ENCODE data around the gene RCC1. TPM values are rescaled to one million over a fixed set of nuclear protein-coding genes. Genes with fewer than 3 reads are reported as not detected.
"Not testable (repeated sequence)": the region's sequence is repeated elsewhere in the genome, so short reads cannot be mapped to it uniquely, and the experiment has no call there.

The RCC1 gene
- total RNA-seq, 4 donors from 2014 or later = 3.8 to 37.6 (median 13.8) TPM

DNA sequence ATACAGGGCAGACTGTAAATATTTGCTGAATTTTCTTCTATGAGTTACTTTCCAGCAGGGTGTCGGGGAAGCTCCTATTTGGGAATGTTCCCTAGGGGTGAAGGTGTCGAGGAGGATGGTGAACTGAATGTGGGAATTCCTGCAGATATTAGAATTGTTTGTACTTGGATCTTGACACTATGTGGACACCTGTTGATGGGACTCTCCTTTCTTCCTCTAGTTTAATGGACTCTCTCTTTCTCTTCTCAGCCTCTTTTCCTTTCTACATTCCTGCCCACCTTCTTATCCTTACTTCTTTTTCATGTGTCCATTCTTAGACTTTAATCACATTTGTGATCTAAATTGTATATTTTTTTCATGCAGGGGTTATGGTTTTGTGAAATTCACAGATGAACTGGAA lies 61.1 kb downstream of the RCC1 start:
- H3K27me3 ChIP-seq = no peaks in the 10 kb centered on the region
- H3K27ac ChIP-seq = no peak overlapping the region
- no peak for TF ChIP-seq POLR2A (IDR thresholded peaks at IDR 0.05)
- TF ChIP-seq CTCF (IDR thresholded peaks at IDR 0.05) = no peak
- no peaks in the 10 kb centered on the region for H3K9me3 ChIP-seq
- no peak overlapping the region for H3K4me3 ChIP-seq
- H3K4me1 ChIP-seq = no peaks in the 10 kb centered on the region
- no peaks in the 10 kb centered on the region for H3K36me3 ChIP-seq
- intact Hi-C loops (cut with DNase I; ENCODE audit: low total_unique reads) = no loop called here
- no peak for DNase-seq

DNA sequence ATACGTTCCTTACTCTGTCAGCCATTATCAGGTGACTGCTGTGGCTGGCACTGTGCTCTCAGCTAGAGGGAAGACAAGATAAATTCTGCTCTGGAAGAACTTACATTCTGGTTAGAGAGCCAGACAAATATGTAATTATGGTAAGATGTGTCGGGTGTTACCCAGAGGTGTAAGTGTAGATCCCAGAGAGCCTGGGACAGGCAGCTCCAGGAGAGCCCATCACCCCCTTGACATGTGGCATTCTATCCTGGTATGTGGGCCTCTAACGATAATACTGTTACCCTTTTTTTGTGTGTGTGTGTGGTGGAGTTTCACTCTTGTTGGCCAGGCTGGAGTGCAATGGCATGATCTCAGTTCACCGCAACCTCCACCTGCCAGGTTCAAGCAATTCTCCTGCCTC lies 66.1 kb downstream of the RCC1 start:
- no peak overlapping the region for H3K27ac ChIP-seq
- no peaks in the 10 kb centered on the region for H3K9me3 ChIP-seq
- H3K4me3 ChIP-seq = no peak overlapping the region
- H3K27me3 ChIP-seq = no peaks in the 10 kb centered on the region
- H3K4me1 ChIP-seq = no peaks in the 10 kb centered on the region
- intact Hi-C loops (cut with DNase I; ENCODE audit: low total_unique reads) = no loop called here
- no peaks in the 10 kb centered on the region for H3K36me3 ChIP-seq
- no peak for DNase-seq
- no peak for TF ChIP-seq CTCF (IDR thresholded peaks at IDR 0.05)
- no peak for TF ChIP-seq POLR2A (IDR thresholded peaks at IDR 0.05)

DNA sequence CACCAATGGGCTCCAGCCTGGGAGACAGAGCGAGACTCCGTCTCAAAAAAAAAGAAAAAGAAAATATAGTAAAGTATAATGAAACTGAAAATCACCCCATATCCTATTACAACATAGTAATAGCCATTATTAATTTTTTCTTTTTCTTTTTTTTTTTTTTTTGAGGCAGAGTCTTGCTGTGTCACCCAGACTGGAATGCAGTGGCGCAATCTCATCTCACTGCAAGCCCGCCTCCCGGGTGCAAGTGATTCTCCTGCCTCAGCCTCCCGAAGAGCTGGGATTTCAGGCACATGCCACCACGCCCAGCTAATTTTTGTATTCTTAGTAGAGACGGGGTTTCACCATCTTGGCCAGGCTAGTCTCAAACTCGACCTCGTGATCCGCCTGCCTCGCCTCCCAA lies 67.0 kb downstream of the RCC1 start:
- H3K27me3 ChIP-seq; intact Hi-C loops (cut with DNase I; ENCODE audit: low total_unique reads); H3K9me3 ChIP-seq; H3K4me3 ChIP-seq; H3K36me3 ChIP-seq; H3K27ac ChIP-seq; H3K4me1 ChIP-seq; DNase-seq: not testable (repeated sequence)

GRCh38 chr1:28573564-28573963 lies 67.7 kb downstream of the RCC1 start:
- H3K27ac ChIP-seq = no peak overlapping the region
- H3K9me3 ChIP-seq = no peaks in the 10 kb centered on the region
- intact Hi-C loops (cut with DNase I; ENCODE audit: low total_unique reads) = no loop called here
- no peak for DNase-seq
- no peaks in the 10 kb centered on the region for H3K36me3 ChIP-seq
- H3K4me3 ChIP-seq = no peak overlapping the region
- no peaks in the 10 kb centered on the region for H3K27me3 ChIP-seq
- no peaks in the 10 kb centered on the region for H3K4me1 ChIP-seq
- TF ChIP-seq CTCF (IDR thresholded peaks at IDR 0.05) (no peak), POLR2A (IDR thresholded peaks at IDR 0.05) (no peak)

DNA sequence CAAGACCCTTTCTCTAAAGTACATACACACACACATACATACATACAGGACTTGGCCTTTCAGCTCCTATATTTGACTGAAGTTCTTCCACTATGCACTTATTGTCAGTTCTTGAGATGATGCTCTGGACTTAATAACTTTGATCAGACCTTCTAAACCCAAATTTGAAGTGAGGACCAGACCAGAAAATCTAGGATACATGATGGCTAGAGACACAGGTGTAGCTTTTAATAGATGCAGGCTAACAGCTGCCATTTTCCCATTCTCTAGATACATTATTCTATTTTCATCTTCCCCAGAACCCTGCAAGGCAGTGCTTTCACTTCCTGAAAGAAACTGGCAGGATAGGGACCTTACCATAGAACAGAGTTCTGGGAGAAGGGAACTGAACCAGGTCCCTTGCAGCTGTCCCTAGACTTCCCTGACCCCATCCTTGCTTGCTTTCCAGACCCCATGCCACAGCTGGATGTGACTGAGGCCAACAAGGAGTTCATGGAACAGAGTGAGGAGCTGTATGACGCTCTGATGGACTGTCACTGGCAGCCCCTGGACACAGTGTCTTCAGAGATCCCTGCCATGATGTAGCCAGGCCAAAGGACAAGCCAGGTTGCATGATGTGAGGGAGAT lies 71.3 kb downstream of the RCC1 start:
- Histone ChIP-seq H3K27me3 (no peaks in the 10 kb centered on the region), H3K27ac (no peak overlapping the region), H3K4me3 (no peak overlapping the region), H3K9me3 (no peaks in the 10 kb centered on the region), H3K4me1 (no peaks in the 10 kb centered on the region), H3K36me3 (no peaks in the 10 kb centered on the region)
- intact Hi-C loops (cut with DNase I; ENCODE audit: low total_unique reads) = no loop called here
- DNase-seq = no peak
- no peak for TF ChIP-seq POLR2A (IDR thresholded peaks at IDR 0.05)
- no peak for TF ChIP-seq CTCF (IDR thresholded peaks at IDR 0.05)
